Heart left ventricle (tissue), 13 donors: ENCODE measurements around the gene UBE2K.

ENCODE experiments used
- CTCF ChIP-seq, 12 donors: fragments of 200-600 bp; sonication (generic) in 4 of 12; IDR thresholded peaks; one replicate each; pipeline versions ENCODE4 v1.5.0 to v1.8.0; 2018 to 2022; ENCODE audit warnings: antibody characterized with exemption in 12 of 12, mild to moderate bottlenecking in 5 of 12
- POLR2A ChIP-seq, 2 donors: fragments of 450-650 bp; IDR thresholded peaks; one replicate each; pipeline ENCODE4 v1.6.1; 2017; ENCODE audit warnings: antibody characterized with exemption in 2 of 2, mild to moderate bottlenecking in 2 of 2, moderate library complexity in 2 of 2
- donor health status: ischemic (EF 13 %, LVEDD 7.1; RV severe dilation, severe dysfunction).
- donor health status: DM: no; HTN: yes; CAD: no.
- donor health status: DM: no; HTN: no; CAD: no.
- donor health status: ischemic (EF 25% LVEDD 6.9; RV normal size, moderate dysfunction).
- donor health status: ischemic (EF 25% LVEDD 5.7; RV mildly dilated, moderate dysfunction).
- donor health status: ischemic (EF 35%, LVEDD 5.7; RV mildly dilated, moderate dysfunction).
- donor health status: nonischemic (EF 11% LVEDD 7.7; RV severe dilation, severe dysfunction).
- donor health status: DM: yes; HTN: yes; CAD: no.
- donor health status: PGD.
- donor health status: ischemic (EF 29% LVEDD 5.4; RV normal size, mild dysfunction).
- donor health status: nonischemic (EF 23%, LVEDD 6.1; RV moderate dilation, normal function).

GRCh38 chr4:39685990-39686389 is 11.9 kb upstream of the UBE2K start:
- TF ChIP-seq CTCF (IDR thresholded peaks at IDR 0.05) (no peak), POLR2A (IDR thresholded peaks at IDR 0.05) (no peak)
